ENCODE results near the gene DYNC1I1. TPM values are rescaled to one million over a fixed set of nuclear protein-coding genes. Genes with fewer than 3 reads are reported as not detected.

The DYNC1I1 gene
- total RNA-seq, 1 experiment from 2014 or later = 8.3 TPM

GRCh38 chr7:95878677-95879076 lies 106.3 kb downstream of the DYNC1I1 start:
- H3K4me3 ChIP-seq (ENCODE audit: low read depth, low read length) = no peak overlapping the region
- no peaks in the 10 kb centered on the region for H3K36me3 ChIP-seq (ENCODE audit: control insufficient read depth, insufficient read depth, low read length)
- intact Hi-C loops (cut with micrococcal nuclease; ENCODE audit: unreplicated experiment) = no loop called here
- Mint-ChIP-seq H3K4me3 (ENCODE audit: unreplicated experiment) (no peak overlapping the region), H3K36me3 (ENCODE audit: insufficient read depth, unreplicated experiment) (no peaks in the 10 kb centered on the region), H3K27ac (ENCODE audit: unreplicated experiment) (no peak overlapping the region), H3K4me1 (ENCODE audit: low read depth, unreplicated experiment) (no peaks in the 10 kb centered on the region), H3K9me3 (ENCODE audit: unreplicated experiment) (peaks cover 11% of the 10 kb centered on the region), H3K27me3 (ENCODE audit: insufficient read depth, unreplicated experiment) (no peaks in the 10 kb centered on the region)
- ChIA-PET POLR2A (no interaction called here), CTCF (no interaction called here)
- DNase-seq = no peak
- H3K4me1 ChIP-seq = no peaks in the 10 kb centered on the region
- no peaks in the 10 kb centered on the region for H3K27me3 ChIP-seq (replicated peaks; ENCODE audit: control insufficient read depth, insufficient read depth, low read length)
- TF ChIP-seq CTCF (IDR thresholded peaks at IDR 0.05; ENCODE audit: insufficient read depth in 1 of 2, low read depth in 1 of 2, low read length in 1 of 2, severe bottlenecking in 1 of 2, unreplicated experiment in 1 of 2) = no peak
- no TSS peak for BruUV-seq (replicated peaks)
- H3K9me3 ChIP-seq = peaks cover 3% of the 10 kb centered on the region; the same call in 1 of the 2 replicates

GRCh38 chr7:95881597-95881996 lies 109.2 kb downstream of the DYNC1I1 start:
- POLR2A ChIA-PET = no interaction called here
- Histone ChIP-seq H3K9me3 (peaks cover 3% of the 10 kb centered on the region; the same call in 1 of the 2 replicates), H3K36me3 (ENCODE audit: control insufficient read depth, insufficient read depth, low read length) (no peaks in the 10 kb centered on the region; the same call in 1 of the 2 replicates), H3K27me3 (replicated peaks; ENCODE audit: control insufficient read depth, insufficient read depth, low read length) (no peaks in the 10 kb centered on the region), H3K4me3 (ENCODE audit: low read depth, low read length) (no peak overlapping the region), H3K4me1 (no peaks in the 10 kb centered on the region)
- TF ChIP-seq CTCF (IDR thresholded peaks at IDR 0.05; ENCODE audit: insufficient read depth in 1 of 2, low read depth in 1 of 2, low read length in 1 of 2, severe bottlenecking in 1 of 2, unreplicated experiment in 1 of 2) = no peak
- Mint-ChIP-seq H3K36me3 (ENCODE audit: insufficient read depth, unreplicated experiment) (no peaks in the 10 kb centered on the region), H3K4me1 (ENCODE audit: low read depth, unreplicated experiment) (no peaks in the 10 kb centered on the region), H3K27ac (ENCODE audit: unreplicated experiment) (no peak overlapping the region), H3K9me3 (ENCODE audit: unreplicated experiment) (peaks cover 11% of the 10 kb centered on the region), H3K27me3 (ENCODE audit: insufficient read depth, unreplicated experiment) (peaks cover 6% of the 10 kb centered on the region), H3K4me3 (ENCODE audit: unreplicated experiment) (no peak overlapping the region)
- no TSS peak for BruUV-seq (replicated peaks)
- CTCF ChIA-PET = no interaction called here
- no peak for DNase-seq
- intact Hi-C loops (cut with micrococcal nuclease; ENCODE audit: unreplicated experiment) = no loop called here

GRCh38 chr7:95883217-95883616 lies 110.9 kb downstream of the DYNC1I1 start:
- BruUV-seq (replicated peaks) = no TSS peak
- CTCF ChIA-PET = no interaction called here
- H3K27me3 Mint-ChIP-seq (ENCODE audit: insufficient read depth, unreplicated experiment) = peaks cover 6% of the 10 kb centered on the region

More at GRCh38 chr7:95883217-95883616, 110.9 kb downstream of the DYNC1I1 start:
- no peak overlapping the region for H3K27ac Mint-ChIP-seq (ENCODE audit: unreplicated experiment)
- intact Hi-C loops (cut with micrococcal nuclease; ENCODE audit: unreplicated experiment) = no loop called here
- Histone ChIP-seq H3K27me3 (replicated peaks; ENCODE audit: control insufficient read depth, insufficient read depth, low read length) (no peaks in the 10 kb centered on the region), H3K9me3 (peaks cover 3% of the 10 kb centered on the region; the same call in 1 of the 2 replicates), H3K4me1 (no peaks in the 10 kb centered on the region), H3K36me3 (ENCODE audit: control insufficient read depth, insufficient read depth, low read length) (no peaks in the 10 kb centered on the region; the same call in 1 of the 2 replicates), H3K4me3 (ENCODE audit: low read depth, low read length) (no peak overlapping the region)
- no peaks in the 10 kb centered on the region for H3K4me1 Mint-ChIP-seq (ENCODE audit: low read depth, unreplicated experiment)
- TF ChIP-seq CTCF (IDR thresholded peaks at IDR 0.05; ENCODE audit: insufficient read depth in 1 of 2, low read depth in 1 of 2, low read length in 1 of 2, severe bottlenecking in 1 of 2, unreplicated experiment in 1 of 2) = no peak
- H3K9me3 Mint-ChIP-seq (ENCODE audit: unreplicated experiment) = peaks cover 7% of the 10 kb centered on the region
- H3K4me3 Mint-ChIP-seq (ENCODE audit: unreplicated experiment) = no peak overlapping the region
- no peak for DNase-seq
- POLR2A ChIA-PET = no interaction called here
- H3K36me3 Mint-ChIP-seq (ENCODE audit: insufficient read depth, unreplicated experiment) = no peaks in the 10 kb centered on the region

Measured in Caco-2 (cell line).